BLaER1 (cell line): ENCODE measurements around the gene MAP2K7.
A peak's percentile ranks its signal among the peaks of the same experiment; 100 is the strongest.
"Not testable (repeated sequence)": the region's sequence is repeated elsewhere in the genome, so short reads cannot be mapped to it uniquely, and the experiment has no call there.

ENCODE experiments used
- H3K27ac ChIP-seq: shearing (Covaris generic); formaldehyde crosslinking; 2 replicates; pipeline ENCODE4 v1.8.1; 2022
- H3K27me3 ChIP-seq: shearing (Covaris generic); formaldehyde crosslinking; 2 replicates; pipeline ENCODE4 v1.8.1; 2022
- H3K36me3 ChIP-seq: shearing (Covaris generic); formaldehyde crosslinking; 2 replicates; pipeline ENCODE4 v1.8.1; 2022
- H3K4me1 ChIP-seq: shearing (Covaris generic); formaldehyde crosslinking; 2 replicates; pipeline ENCODE4 v1.8.1; 2022
- H3K4me2 ChIP-seq: shearing (Covaris generic); formaldehyde crosslinking; 2 replicates; pipeline ENCODE4 v1.8.1; 2022
- H3K4me3 ChIP-seq: shearing (Covaris generic); formaldehyde crosslinking; 2 replicates; pipeline ENCODE4 v1.8.1; 2022
- H3K9ac ChIP-seq: shearing (Covaris generic); formaldehyde crosslinking; 2 replicates; pipeline ENCODE4 v1.8.1; 2022
- H3K9me3 ChIP-seq: shearing (Covaris generic); formaldehyde crosslinking; 2 replicates; pipeline ENCODE4 v1.8.1; 2022
- H4K20me1 ChIP-seq: shearing (Covaris generic); formaldehyde crosslinking; 2 replicates; pipeline ENCODE4 v1.8.1; 2022
- Cebpa-rat ChIP-seq: shearing (Covaris generic); IDR thresholded peaks from 2 replicates; pipeline ENCODE4 v1.8.1; 2022

MAP2K7 gene

GRCh38 chr19:7903244-7904073, at the start of gene MAP2K7:
Gene MAP2K7, plus strand, starts transcription at chr19:7903877. Its CDS starts 68 bp downstream, at chr19:7903945.
- Histone ChIP-seq H3K4me1 (peaks cover 64% of the 10 kb centered on the region), H3K9me3 (no peaks in the 10 kb centered on the region), H4K20me1 (peaks cover 45% of the 10 kb centered on the region), H3K4me3 (peak within 1 kb of the TSS; percentile 86), H3K36me3 (peaks cover 16% of the 10 kb centered on the region), H3K27ac (peak within 1 kb of the TSS; percentile 91), H3K9ac (peak within 1 kb of the TSS; percentile 90), H3K27me3 (no peaks in the 10 kb centered on the region), H3K4me2 (peak within 1 kb of the TSS; percentile 100)
- no peak for TF ChIP-seq Cebpa-rat

- peaks cover 38% of the 10 kb centered on the region for H3K4me1 ChIP-seq
- H3K27me3 ChIP-seq = peaks cover 8% of the 10 kb centered on the region; the same call in 1 of the 2 replicates
- no peak overlapping the region for H3K27ac ChIP-seq
- no peak overlapping the region for H3K4me2 ChIP-seq
- H3K9me3 ChIP-seq = no peaks in the 10 kb centered on the region
- no peak overlapping the region for H3K9ac ChIP-seq
- H3K36me3 ChIP-seq = no peaks in the 10 kb centered on the region
- no peak for TF ChIP-seq Cebpa-rat
- H4K20me1 ChIP-seq = 0 out of 2 replicates have a peak, but pooled peaks cover 8% of the 10 kb centered on the region
- H3K4me3 ChIP-seq = no peak overlapping the region
Observed at GRCh38 chr19:7855426-7856108, 48.1 kb upstream of the MAP2K7 start.

GRCh38 chr19:7856109-7856591, 47.5 kb upstream of the MAP2K7 start:
- peaks cover 37% of the 10 kb centered on the region for H3K4me1 ChIP-seq
- peaks cover 12% of the 10 kb centered on the region for H3K27me3 ChIP-seq
- no peak for TF ChIP-seq Cebpa-rat
- no peak overlapping the region for H3K4me3 ChIP-seq
- no peak overlapping the region for H3K9ac ChIP-seq
- H3K9me3 ChIP-seq = no peaks in the 10 kb centered on the region
- no peak overlapping the region for H3K4me2 ChIP-seq
- no peak overlapping the region for H3K27ac ChIP-seq
- H3K36me3 ChIP-seq = no peaks in the 10 kb centered on the region
- peaks cover 8% of the 10 kb centered on the region; the same call in 1 of the 2 replicates for H4K20me1 ChIP-seq

- peaks cover 20% of the 10 kb centered on the region for H3K27me3 ChIP-seq
- no peaks in the 10 kb centered on the region for H3K9me3 ChIP-seq
- H3K27ac ChIP-seq = no peak overlapping the region
- no peak for TF ChIP-seq Cebpa-rat
- peaks cover 45% of the 10 kb centered on the region for H3K4me1 ChIP-seq
- peaks cover 17% of the 10 kb centered on the region; the same call in 1 of the 2 replicates for H4K20me1 ChIP-seq
- no peaks in the 10 kb centered on the region for H3K36me3 ChIP-seq
- H3K4me2 ChIP-seq = no peak overlapping the region
- no peak overlapping the region for H3K4me3 ChIP-seq
- no peak overlapping the region for H3K9ac ChIP-seq
Observed at GRCh38 chr19:7856679-7857663, 46.7 kb upstream of the MAP2K7 start.

GRCh38 chr19:7857727-7858108, 46.0 kb upstream of the MAP2K7 start:
- H3K9me3 ChIP-seq = no peaks in the 10 kb centered on the region
- H4K20me1 ChIP-seq = peaks cover 18% of the 10 kb centered on the region; the same call in 1 of the 2 replicates
- peak overlapping the region; percentile 88 for H3K4me2 ChIP-seq
- H3K36me3 ChIP-seq = no peaks in the 10 kb centered on the region
- H3K27ac ChIP-seq = no peak overlapping the region
- TF ChIP-seq Cebpa-rat = no peak
- H3K27me3 ChIP-seq = peaks cover 23% of the 10 kb centered on the region
- H3K4me1 ChIP-seq = peaks cover 49% of the 10 kb centered on the region
- no peak overlapping the region for H3K9ac ChIP-seq
- H3K4me3 ChIP-seq = no peak overlapping the region

- Histone ChIP-seq H3K9me3 (no peaks in the 10 kb centered on the region), H3K27me3 (peaks cover 26% of the 10 kb centered on the region), H3K4me1 (peaks cover 46% of the 10 kb centered on the region), H4K20me1 (peaks cover 21% of the 10 kb centered on the region), H3K4me3 (peak overlapping the region; percentile 37; the same call in 1 of the 2 replicates), H3K36me3 (no peaks in the 10 kb centered on the region), H3K27ac (no peak overlapping the region), H3K4me2 (peak overlapping the region; percentile 88), H3K9ac (peak overlapping the region; percentile 61; the same call in 1 of the 2 replicates)
- TF ChIP-seq Cebpa-rat = no peak
Observed at GRCh38 chr19:7858109-7858770, 45.4 kb upstream of the MAP2K7 start.

GRCh38 chr19:7859087-7859486, 44.6 kb upstream of the MAP2K7 start:
- not testable (repeated sequence) for H3K27ac ChIP-seq

GRCh38 chr19:7859831-7860713, 43.6 kb upstream of the MAP2K7 start:
- Histone ChIP-seq H3K9me3 (no peaks in the 10 kb centered on the region), H3K36me3 (no peaks in the 10 kb centered on the region), H3K4me3 (no peak overlapping the region), H4K20me1 (peaks cover 30% of the 10 kb centered on the region), H3K27ac (no peak overlapping the region), H3K4me2 (peak overlapping the region; percentile 100; the same call in 1 of the 2 replicates), H3K9ac (no peak overlapping the region), H3K4me1 (peaks cover 57% of the 10 kb centered on the region), H3K27me3 (peaks cover 45% of the 10 kb centered on the region)
- no peak for TF ChIP-seq Cebpa-rat

More at GRCh38 chr19:7859087-7859486, 44.6 kb upstream of the MAP2K7 start:
- H3K27me3 ChIP-seq = peaks cover 35% of the 10 kb centered on the region
- not testable (repeated sequence) for H3K9ac ChIP-seq, H3K4me3 ChIP-seq, H3K36me3 ChIP-seq, H3K9me3 ChIP-seq
- H3K4me1 ChIP-seq = peaks cover 49% of the 10 kb centered on the region
- H4K20me1 ChIP-seq = peaks cover 21% of the 10 kb centered on the region
- H3K4me2 ChIP-seq = peak overlapping the region; percentile 88; the same call in 1 of the 2 replicates
